Erythroblast (primary cell): ENCODE measurements around the gene TRABD2B.

ENCODE experiments used
- DNase-seq, 2 experiments: peaks; one replicate each; lab custom pipeline; 2025; lab: John Stamatoyannopoulos, UW
- GATA1 ChIP-seq: IDR thresholded peaks from 2 replicates; pipeline ENCODE4 v1.6.1; 2011; ENCODE audit warnings: low read depth, mild to moderate bottlenecking, control low read depth, low read length, moderate library complexity
- POLR2A ChIP-seq: IDR thresholded peaks from 2 replicates; pipeline ENCODE4 v1.6.1; 2011; ENCODE audit warnings: mild to moderate bottlenecking, low read length

Gene TRABD2B

DNA sequence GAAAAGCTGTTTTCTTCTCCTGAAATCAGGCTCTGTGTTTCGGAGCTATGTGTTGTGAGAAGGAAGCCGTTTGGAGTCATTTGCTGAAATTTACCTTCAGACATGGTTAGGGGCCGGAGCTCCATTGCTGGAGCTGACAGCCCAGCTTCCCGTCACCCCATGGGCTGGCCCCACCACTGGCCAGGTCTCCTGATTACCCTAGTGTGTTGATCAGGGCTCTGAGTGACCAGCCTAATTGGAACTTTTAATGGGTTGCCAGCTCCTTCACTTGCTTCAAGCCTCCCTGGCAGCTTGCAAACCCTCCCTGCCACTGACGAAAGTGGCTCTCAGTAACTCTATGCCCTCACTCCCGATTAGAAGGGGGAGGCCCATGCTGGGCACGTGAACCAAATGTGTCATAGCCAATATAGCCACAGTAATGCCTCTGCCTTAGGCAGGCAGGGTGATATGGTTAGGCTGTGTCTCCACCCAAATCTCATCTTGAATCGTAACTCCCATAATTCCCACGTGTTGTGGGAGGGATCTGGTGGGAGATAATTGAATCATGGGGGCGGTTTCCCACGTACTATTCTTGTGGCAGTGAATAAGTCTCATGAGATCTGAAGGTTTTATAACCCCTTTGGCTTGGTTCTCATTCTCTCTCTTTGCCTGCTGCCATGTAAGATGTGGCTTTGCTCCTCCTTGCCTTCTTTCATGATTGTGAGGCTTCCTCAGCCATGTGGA lies 224.1 kb downstream of the TRABD2B start:
- no peak for DNase-seq
- TF ChIP-seq POLR2A: no peak
- TF ChIP-seq GATA1: no peak

- TF ChIP-seq GATA1 (no peak), POLR2A (no peak)
- DNase-seq: no peak
These were observed 224.9 kb downstream of the TRABD2B start for GRCh38 chr1:47772281-47772680.

- no peak for TF ChIP-seq GATA1
- no peak for TF ChIP-seq POLR2A
- no peak for DNase-seq
These were observed 225.4 kb downstream of the TRABD2B start for GRCh38 chr1:47771751-47772150.

DNA sequence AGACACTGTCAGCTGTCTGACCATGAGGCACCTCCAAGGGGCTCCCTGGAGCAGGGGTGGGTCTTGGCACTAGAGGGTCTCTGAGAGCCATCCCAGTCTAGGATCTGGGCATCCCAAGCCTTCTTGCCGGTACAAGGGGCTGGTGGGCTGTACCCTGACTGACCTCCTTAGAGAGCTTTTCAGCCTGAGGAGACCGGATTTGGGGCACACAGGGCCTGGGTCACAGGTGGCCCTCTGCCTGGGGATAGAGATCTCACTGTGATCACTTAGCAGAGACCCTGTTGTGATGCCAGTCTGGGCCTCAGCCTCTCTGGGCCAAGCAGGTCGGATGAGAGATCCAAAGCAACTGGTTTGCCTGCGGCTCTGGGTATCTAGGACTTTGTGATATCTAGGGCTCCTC lies 227.2 kb downstream of the TRABD2B start:
- TF ChIP-seq POLR2A (no peak), GATA1 (no peak)

DNA sequence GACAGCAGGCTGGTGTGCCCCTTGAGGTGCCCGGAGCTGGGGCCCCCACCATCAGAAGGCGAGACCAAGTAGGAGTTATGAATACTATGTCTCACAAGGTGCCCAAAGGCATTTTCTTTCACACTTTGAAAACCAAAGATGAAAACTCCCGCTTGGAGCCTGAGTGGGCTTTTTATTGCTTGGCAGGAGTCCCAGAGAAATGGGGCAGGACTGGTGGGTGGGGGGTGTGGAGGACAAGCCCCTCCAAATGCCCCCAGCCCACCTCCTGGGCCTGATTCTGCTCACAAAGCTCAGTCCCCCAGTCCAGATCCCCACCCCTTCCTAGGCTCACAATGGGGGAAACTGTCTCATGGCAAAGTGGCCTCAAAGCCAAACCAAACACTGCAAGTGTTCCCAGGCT lies 227.9 kb downstream of the TRABD2B start:
- DNase-seq: no peak
- TF ChIP-seq POLR2A (no peak), GATA1 (no peak)

More for the DNA sequence above, 227.2 kb downstream of the TRABD2B start:
- no peak for DNase-seq

DNA sequence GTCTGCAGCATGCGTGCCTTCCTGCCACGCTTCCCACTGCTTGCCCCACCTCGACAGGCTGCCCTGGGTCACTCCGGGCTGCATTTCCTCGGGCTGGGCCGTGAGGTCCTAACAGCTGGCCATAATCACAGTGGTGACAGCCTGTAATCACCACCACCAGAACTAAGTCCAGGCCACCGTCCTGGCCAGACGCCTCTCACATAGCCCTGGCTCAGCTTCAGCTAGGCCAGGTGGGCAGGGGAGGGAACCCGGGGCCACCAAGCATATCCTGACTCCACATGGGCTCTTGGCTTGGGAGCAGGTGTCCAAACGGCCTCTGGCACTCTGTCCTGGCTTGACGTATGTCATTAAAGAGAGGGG lies 229.5 kb downstream of the TRABD2B start:
- TF ChIP-seq GATA1 (no peak), POLR2A (no peak)
- no peak for DNase-seq

GRCh38 chr1:47766832-47767740 lies 230.1 kb downstream of the TRABD2B start:
- no peak for DNase-seq
- TF ChIP-seq GATA1 (no peak), POLR2A (no peak)

DNA sequence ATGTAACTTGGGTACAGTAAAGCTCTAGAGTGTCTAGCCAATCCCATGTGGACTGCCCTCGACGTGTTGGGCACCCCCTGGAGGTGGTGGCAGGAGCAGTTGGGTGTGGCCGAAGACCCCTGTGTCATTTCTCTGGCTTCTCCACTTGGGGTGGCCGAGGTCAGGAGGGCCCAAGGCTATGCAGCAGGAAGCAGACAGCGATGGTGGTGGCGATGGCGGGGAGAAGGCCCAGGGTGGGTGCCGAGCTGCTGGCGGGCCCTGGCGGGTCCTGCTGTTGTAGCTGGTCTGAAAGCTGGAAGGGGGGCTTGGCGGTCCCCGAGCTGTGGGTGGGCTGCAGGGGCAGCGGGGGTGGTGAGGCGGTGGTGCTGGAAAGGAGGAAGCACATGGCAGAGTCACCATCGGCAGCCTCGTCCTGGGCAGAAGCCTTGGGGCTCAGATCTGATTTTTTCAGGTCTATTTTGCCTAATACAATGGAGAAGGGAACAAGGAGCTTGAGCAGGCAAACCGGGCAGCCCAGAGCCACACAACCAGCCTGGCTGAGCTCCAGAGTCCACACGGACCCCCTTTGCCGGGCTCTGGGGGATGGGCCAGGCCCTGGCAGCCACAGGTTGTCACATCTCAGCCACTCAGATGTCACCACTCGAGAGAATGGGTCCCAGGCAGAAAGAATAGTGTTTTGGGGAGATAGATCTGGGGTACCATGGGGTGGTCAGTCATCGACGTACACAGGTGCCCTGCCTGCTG lies 231.3 kb downstream of the TRABD2B start:
- no peak for DNase-seq
- TF ChIP-seq GATA1: no peak
- no peak for TF ChIP-seq POLR2A

GRCh38 chr1:47765236-47765635 lies 231.9 kb downstream of the TRABD2B start:
- no peak for DNase-seq
- TF ChIP-seq GATA1: no peak
- TF ChIP-seq POLR2A: no peak

GRCh38 chr1:47764461-47765046 lies 232.6 kb downstream of the TRABD2B start:
- TF ChIP-seq GATA1 (no peak), POLR2A (no peak)
- DNase-seq: no peak

DNA sequence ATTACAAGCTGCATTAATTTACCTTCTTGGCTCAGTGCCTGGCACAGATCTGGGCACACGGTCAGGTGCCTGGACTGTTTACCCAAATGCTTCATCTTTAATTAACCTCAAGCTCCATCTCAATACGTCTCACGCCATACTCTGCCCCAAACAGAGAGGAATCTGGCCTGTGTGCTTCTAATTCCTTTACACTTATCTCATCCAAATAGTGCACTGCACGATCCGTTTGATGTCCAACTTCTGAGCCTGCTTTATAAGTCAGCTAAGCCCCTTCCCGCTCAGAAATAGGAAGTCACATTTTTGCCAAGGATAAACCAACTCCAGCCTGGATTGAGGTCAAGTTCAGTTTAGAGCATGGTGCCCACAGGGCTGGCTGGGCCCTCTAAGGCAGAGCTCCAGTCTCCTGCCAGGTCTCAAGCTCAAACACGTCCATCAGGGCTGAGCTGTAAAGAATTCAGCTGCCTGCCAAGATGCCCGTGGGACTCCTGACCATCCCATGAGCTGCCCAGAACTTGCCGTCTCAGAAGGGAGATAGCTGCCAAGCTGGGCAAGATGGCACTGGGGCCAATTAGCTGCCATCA lies 233.5 kb downstream of the TRABD2B start:
- no peak for DNase-seq
- TF ChIP-seq GATA1 (no peak), POLR2A (no peak)

DNA sequence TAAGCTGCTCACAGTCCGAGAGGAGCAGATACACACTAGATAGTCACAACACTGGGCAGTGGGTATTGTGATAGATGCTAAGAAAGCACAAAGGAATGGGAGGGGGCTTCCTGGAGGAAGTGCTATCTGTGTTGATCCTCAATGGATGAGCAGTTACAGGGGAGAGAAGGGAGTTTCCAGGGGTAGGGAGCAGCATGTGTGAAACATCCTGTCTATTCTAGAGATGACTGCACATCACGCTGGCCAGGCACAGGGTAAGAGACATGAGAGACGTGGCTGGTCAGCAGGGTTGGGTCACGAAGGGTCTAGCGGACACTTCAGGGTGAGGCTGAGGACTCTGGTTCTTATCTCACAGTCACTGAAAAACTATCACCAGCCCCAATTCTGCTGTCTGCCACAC lies 235.2 kb downstream of the TRABD2B start:
- TF ChIP-seq POLR2A: no peak
- no peak for TF ChIP-seq GATA1
- no peak for DNase-seq
